GM12878 (cell line): ENCODE measurements around the gene MED25. TPM values are rescaled to one million over a fixed set of nuclear protein-coding genes. Genes with fewer than 3 reads are reported as not detected.

ENCODE experiments used
- ATAC-seq: fragments of 200-7000 bp; cut with Tn5 transposase; 3 replicates; pipeline ENCODE4 v1.9.1; 2020; ENCODE audit warnings: mild to moderate bottlenecking, moderate library complexity
- BruUV-seq: library from RNA; stranded (reverse); fragments of 400-500 nt; replicated peaks from 2 replicates; lab custom pipeline; 2021; lab: Mats Ljungman, UMichigan
- CTCF ChIA-PET: fragments of 300-600 bp; sonication (Branson Sonifier 250); formaldehyde crosslinking; extraction: SDS; loops from one replicate; lab custom pipeline; 2021; ENCODE audit warnings: inconsistent platforms; lab: Yijun Ruan, JAX
- POLR2A ChIA-PET: fragments of 350-600 bp; formaldehyde crosslinking; extraction: SDS; loops from one replicate; lab custom pipeline; 2021; ENCODE audit warnings: inconsistent platforms; lab: Charles Lee
- RAD21 ChIA-PET: fragments of 300-600 bp; sonication (Branson Sonifier 250); formaldehyde crosslinking; loops from one replicate; lab custom pipeline; 2023; ENCODE audit warnings: antibody characterized with exemption; ENCODE audit not compliant: unreplicated experiment; lab: Charles Lee
- SMC1A ChIA-PET: fragments of 300-600 bp; sonication (Branson Sonifier 250); formaldehyde crosslinking; loops from one replicate; lab custom pipeline; 2023; ENCODE audit not compliant: unreplicated experiment, uncharacterized antibody; lab: Charles Lee
- DNase-seq: peaks from one replicate; pipeline ENCODE4 v3.0.0-alpha.2; 2011; ENCODE audit warnings: low read depth, low spot score
- FAIRE-seq: peaks from 3 replicates; lab custom pipeline; 2011; peaks lifted over from hg19 to GRCh38; lab: Jason Lieb, UNC
- H2AFZ ChIP-seq: 2 replicates; pipeline ENCODE4 v1.6.0; 2011; ENCODE audit warnings: low read depth, low read length, control low read depth; ENCODE audit not compliant: control insufficient read depth
- H3K27ac ChIP-seq: 2 replicates; pipeline ENCODE4 v1.5.1; 2011; ENCODE audit warnings: control low read depth; ENCODE audit not compliant: control insufficient read depth, insufficient read depth
- H3K27me3 ChIP-seq, 2 experiments: replicated peaks in 1 of 2; 2 replicates each; pipeline versions ENCODE4 v1.6.0 to v1.6.1; 2011; ENCODE audit warnings: low read length in 1 of 2; ENCODE audit not compliant: control insufficient read depth in 2 of 2, insufficient read depth in 2 of 2
- H3K36me3 ChIP-seq, 2 experiments: 2 replicates each; pipeline ENCODE4 v1.5.1; 2011; ENCODE audit warnings: low read length in 1 of 2; ENCODE audit not compliant: control insufficient read depth in 2 of 2, insufficient read depth in 2 of 2
- H3K4me1 ChIP-seq: 2 replicates; pipeline ENCODE4 v1.6.1; 2011; ENCODE audit warnings: mild to moderate bottlenecking, low read length, moderate library complexity, mixed read lengths; ENCODE audit not compliant: control insufficient read depth, insufficient read depth
- H3K4me2 ChIP-seq: 2 replicates; pipeline ENCODE4 v1.6.0; 2011; ENCODE audit warnings: control low read depth; ENCODE audit not compliant: control insufficient read depth, insufficient read depth
- H3K4me3 ChIP-seq: fragments of 200-600 bp; sonication (generic); 2 replicates; pipeline ENCODE4 v1.5.1; 2016
- H3K79me2 ChIP-seq: 2 replicates; pipeline ENCODE4 v1.6.0; 2011; ENCODE audit warnings: low read length; ENCODE audit not compliant: control insufficient read depth, insufficient read depth
- H3K9ac ChIP-seq: 2 replicates; pipeline ENCODE4 v1.8.0; 2011; ENCODE audit warnings: low read length, control low read depth, mixed read lengths; ENCODE audit not compliant: control insufficient read depth, insufficient read depth
- H3K9me3 ChIP-seq: replicated peaks from 3 replicates; pipeline ENCODE4 v1.5.1; 2011; ENCODE audit warnings: mild to moderate bottlenecking, low read length; ENCODE audit not compliant: control insufficient read depth, insufficient read depth
- H4K20me1 ChIP-seq: 2 replicates; pipeline ENCODE4 v1.6.0; 2011; ENCODE audit not compliant: control insufficient read depth, insufficient read depth
- CHD2 ChIP-seq: IDR thresholded peaks from 2 replicates; pipeline ENCODE4 v1.6.1; 2011; ENCODE audit warnings: low read depth, low read length, improper control_type of control experiment, borderline replicate concordance
- FOS ChIP-seq: IDR thresholded peaks from 3 replicates; pipeline ENCODE4 v1.6.1; 2011; ENCODE audit warnings: borderline replicate concordance; ENCODE audit not compliant: insufficient read length; ENCODE audit errors: extremely low read depth
- NR2F1 ChIP-seq: fragments of 450-650 bp; conservative IDR thresholded peaks from 2 replicates; pipeline ENCODE4 v1.6.1; 2017; ENCODE audit warnings: mild to moderate bottlenecking
- PML ChIP-seq: IDR thresholded peaks from 2 replicates; pipeline ENCODE4 v1.6.1; 2012; ENCODE audit warnings: low read length, inconsistent platforms
- RBBP5 ChIP-seq: fragments of 200-600 bp; sonication (generic); conservative IDR thresholded peaks from 2 replicates; pipeline ENCODE4 v1.6.1; 2016
- RELA ChIP-seq: fragments of 450-650 bp; IDR thresholded peaks from 2 replicates; pipeline ENCODE4 v1.8.0; 2014; ENCODE audit warnings: borderline replicate concordance; ENCODE audit not compliant: partially characterized antibody
- SREBF2 ChIP-seq: IDR thresholded peaks from 2 replicates; pipeline ENCODE4 v1.6.1; 2012; ENCODE audit warnings: mild to moderate bottlenecking, low read length
- ZNF217 ChIP-seq: fragments of 450-650 bp; IDR thresholded peaks from 2 replicates; pipeline ENCODE4 v1.6.1; 2017; ENCODE audit warnings: antibody characterized with exemption, mild to moderate bottlenecking
- ZNF622 ChIP-seq: fragments of 450-650 bp; IDR thresholded peaks from 2 replicates; pipeline ENCODE4 v1.6.1; 2017; ENCODE audit warnings: mild to moderate bottlenecking, inconsistent platforms
- WGBS: methylation state at CpG from one replicate; pipeline ENCODE4 v1.1.6; 2016; ENCODE audit warnings: low lambda C conversion rate; ENCODE audit not compliant: insufficient replicate concordance, insufficient coverage; ENCODE audit errors: missing lambda C conversion rate; 5-methylcytosine and 5-hydroxymethylcytosine counted together
- in situ Hi-C: fragments of 300-500 bp; cut with MboI; formaldehyde crosslinking; loops from 9 replicates; pipeline ENCODE4 v1.14.3; 2018; ENCODE audit warnings: mixed read lengths
- intact Hi-C: fragments of 100-400 bp; cut with micrococcal nuclease; formaldehyde crosslinking; loops from one replicate; pipeline ENCODE4 v1.14.2; 2022; ENCODE audit not compliant: unreplicated experiment
- polyA plus RNA-seq, 11 experiments: library from polyadenylated mRNA; depleted of rRNA in 4 of 11; unstranded in 6 of 11; stranded (reverse) in 5 of 11; fragments of >200 nt; fragmentation: Nextera tagmentation in 4 of 11; fragmentation: Illumina TruSeq in 1 of 11; extraction: Ambion mirVana in 4 of 11; extraction: Trizol in 1 of 11; gene quantifications; 1 replicate in 1 of 11; 2 replicates in 10 of 11; pipeline versions ENCODE4 v1.2.1 to v1.2.3, GENCODE V29; 2011 to 2016; ENCODE audit warnings: inconsistent platforms in 2 of 11, missing spikeins in 2 of 11, low read depth in 1 of 11
- total RNA-seq, 4 experiments: library from RNA; depleted of rRNA in 3 of 4; stranded (reverse); fragments of >200 nt in 3 of 4; fragmentation: Illumina TruSeq in 1 of 4; extraction: Trizol in 1 of 4; gene quantifications; 2 replicates each; pipeline versions ENCODE4 v1.2.1 to v1.2.3, GENCODE V29; 2013 to 2021

Gene MED25
- total and polyA plus RNA-seq, 10 of the 15 experiments (the other 5 are each of a cell fraction or from before 2014, with no cell fraction given), result 3.5 to 53.9 (median 17.1) TPM

DNA sequence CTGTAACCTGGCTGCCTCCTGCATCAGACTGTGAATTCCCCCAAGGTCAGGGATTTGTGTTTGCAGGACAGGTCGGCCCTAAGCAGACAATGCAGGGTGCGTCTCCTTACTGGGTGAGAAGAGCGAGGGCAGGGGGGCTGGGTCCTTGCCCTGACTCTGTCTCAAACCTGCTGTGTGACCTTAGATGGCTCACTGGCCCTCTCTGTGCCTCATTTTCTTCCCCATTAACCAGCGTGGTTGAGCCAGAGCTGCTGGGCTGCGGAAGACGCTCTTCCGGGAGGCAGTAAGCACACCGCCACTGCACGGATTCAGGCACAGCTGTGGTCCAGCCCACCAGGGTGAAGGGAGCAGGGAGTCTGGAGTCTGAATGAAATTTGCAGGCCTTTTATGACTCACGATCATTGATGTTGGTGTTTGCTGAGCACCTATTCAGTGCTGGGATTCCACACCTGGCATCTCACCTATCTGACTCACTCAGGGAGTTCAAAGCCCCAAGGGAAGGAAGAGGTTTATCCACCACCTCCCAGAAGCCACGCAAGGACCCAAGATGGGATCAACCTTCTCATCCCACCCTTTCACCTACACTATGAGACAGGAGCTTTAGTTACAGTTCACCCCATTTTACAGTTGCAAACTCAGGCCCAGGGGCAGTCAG is 56.5 kb downstream of the MED25 start:
- ChIA-PET POLR2A (no interaction called here), SMC1A (no interaction called here), CTCF (no interaction called here), RAD21 (no interaction called here)
- Histone ChIP-seq H3K27me3 (no peaks in the 10 kb centered on the region), H3K27ac (no peak overlapping the region), H4K20me1 (no peaks in the 10 kb centered on the region), H3K79me2 (peaks cover 27% of the 10 kb centered on the region), H3K4me1 (peaks cover 30% of the 10 kb centered on the region), H3K9me3 (no peaks in the 10 kb centered on the region), H3K9ac (peak overlapping the region; percentile 84), H2AFZ (no peak overlapping the region), H3K36me3 (no peaks in the 10 kb centered on the region; a peak in 2 of 4 replicates), H3K4me2 (peak overlapping the region; percentile 87), H3K4me3 (peak overlapping the region; percentile 90; the same call in 1 of the 2 replicates)
- in situ Hi-C loops (loop anchor here (25.0 kb wide), 1 partner anchor 1237 kb away; the partner anchor contains the start of genes CA11 and DBP), intact Hi-C loops (loop anchor here (5.0 kb wide), 2 partner anchors 53 to 387 kb away; partner anchors contain the start of genes ATF5, NUP62 and RPL13A)
- ATAC-seq (no peak), FAIRE-seq (no peak), DNase-seq (no peak)
- BruUV-seq, result no TSS peak
- TF ChIP-seq ZNF622 (no peak), SREBF2 (no peak), ZNF217 (no peak), RELA (no peak), NR2F1 (no peak), FOS (no peak), RBBP5 (no peak), CHD2 (no peak), PML (no peak)
- 87% methylated on average over 11 of the region's 11 CpGs for WGBS
